ENCODE data around the gene LRCOL1. TPM values are rescaled to one million over a fixed set of nuclear protein-coding genes. Genes with fewer than 3 reads are reported as not detected.

LRCOL1 gene
- total and polyA plus RNA-seq, 2 of the 13 experiments (the other 11 are each of a cell fraction or from before 2014, with no cell fraction given): not detected

- TF ChIP-seq TFDP1 (CRISPR knock-in tag; IDR thresholded peaks at IDR 0.05; ENCODE audit: borderline replicate concordance) (no peak), SIX4 (CRISPR knock-in tag; IDR thresholded peaks at IDR 0.05) (no peak), SNAPC4 (CRISPR knock-in tag; IDR thresholded peaks at IDR 0.05) (no peak), KDM1A (CRISPR knock-in tag; IDR thresholded peaks at IDR 0.05) (no peak), ZNF788 (CRISPR knock-in tag; IDR thresholded peaks at IDR 0.05; ENCODE audit: borderline replicate concordance) (no peak; the same call in 1 of the 2 replicates), DNMT3B (CRISPR knock-in tag; conservative IDR thresholded peaks at IDR 0.05) (no peak), SRSF1 (optimal IDR thresholded peaks at IDR 0.05; ENCODE audit: low read depth, low read length) (no peak), KDM6A (CRISPR knock-in tag; IDR thresholded peaks at IDR 0.05; ENCODE audit: low read depth) (no peak)
- TF ChIP-seq, protein P1, sequence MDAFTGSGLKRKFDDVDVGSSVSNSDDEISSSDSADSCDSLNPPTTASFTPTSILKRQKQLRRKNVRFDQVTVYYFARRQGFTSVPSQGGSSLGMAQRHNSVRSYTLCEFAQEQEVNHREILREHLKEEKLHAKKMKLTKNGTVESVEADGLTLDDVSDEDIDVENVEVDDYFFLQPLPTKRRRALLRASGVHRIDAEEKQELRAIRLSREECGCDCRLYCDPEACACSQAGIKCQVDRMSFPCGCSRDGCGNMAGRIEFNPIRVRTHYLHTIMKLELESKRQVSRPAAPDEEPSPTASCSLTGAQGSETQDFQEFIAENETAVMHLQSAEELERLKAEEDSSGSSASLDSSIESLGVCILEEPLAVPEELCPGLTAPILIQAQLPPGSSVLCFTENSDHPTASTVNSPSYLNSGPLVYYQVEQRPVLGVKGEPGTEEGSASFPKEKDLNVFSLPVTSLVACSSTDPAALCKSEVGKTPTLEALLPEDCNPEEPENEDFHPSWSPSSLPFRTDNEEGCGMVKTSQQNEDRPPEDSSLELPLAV (CRISPR knock-in tag; conservative IDR thresholded peaks at IDR 0.05; ENCODE audit: low read depth): no peak
- TF ChIP-seq, protein P2, sequence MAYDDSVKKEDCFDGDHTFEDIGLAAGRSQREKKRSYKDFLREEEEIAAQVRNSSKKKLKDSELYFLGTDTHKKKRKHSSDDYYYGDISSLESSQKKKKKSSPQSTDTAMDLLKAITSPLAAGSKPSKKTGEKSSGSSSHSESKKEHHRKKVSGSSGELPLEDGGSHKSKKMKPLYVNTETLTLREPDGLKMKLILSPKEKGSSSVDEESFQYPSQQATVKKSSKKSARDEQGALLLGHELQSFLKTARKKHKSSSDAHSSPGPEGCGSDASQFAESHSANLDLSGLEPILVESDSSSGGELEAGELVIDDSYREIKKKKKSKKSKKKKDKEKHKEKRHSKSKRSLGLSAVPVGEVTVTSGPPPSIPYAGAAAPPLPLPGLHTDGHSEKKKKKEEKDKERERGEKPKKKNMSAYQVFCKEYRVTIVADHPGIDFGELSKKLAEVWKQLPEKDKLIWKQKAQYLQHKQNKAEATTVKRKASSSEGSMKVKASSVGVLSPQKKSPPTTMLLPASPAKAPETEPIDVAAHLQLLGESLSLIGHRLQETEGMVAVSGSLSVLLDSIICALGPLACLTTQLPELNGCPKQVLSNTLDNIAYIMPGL (CRISPR knock-in tag; IDR thresholded peaks at IDR 0.05; ENCODE audit: borderline replicate concordance in 1 of 2, low read depth in 1 of 2): peak; percentile 64 to 70; a peak in 2 of 4 replicates
- TF ChIP-seq, protein P3, sequence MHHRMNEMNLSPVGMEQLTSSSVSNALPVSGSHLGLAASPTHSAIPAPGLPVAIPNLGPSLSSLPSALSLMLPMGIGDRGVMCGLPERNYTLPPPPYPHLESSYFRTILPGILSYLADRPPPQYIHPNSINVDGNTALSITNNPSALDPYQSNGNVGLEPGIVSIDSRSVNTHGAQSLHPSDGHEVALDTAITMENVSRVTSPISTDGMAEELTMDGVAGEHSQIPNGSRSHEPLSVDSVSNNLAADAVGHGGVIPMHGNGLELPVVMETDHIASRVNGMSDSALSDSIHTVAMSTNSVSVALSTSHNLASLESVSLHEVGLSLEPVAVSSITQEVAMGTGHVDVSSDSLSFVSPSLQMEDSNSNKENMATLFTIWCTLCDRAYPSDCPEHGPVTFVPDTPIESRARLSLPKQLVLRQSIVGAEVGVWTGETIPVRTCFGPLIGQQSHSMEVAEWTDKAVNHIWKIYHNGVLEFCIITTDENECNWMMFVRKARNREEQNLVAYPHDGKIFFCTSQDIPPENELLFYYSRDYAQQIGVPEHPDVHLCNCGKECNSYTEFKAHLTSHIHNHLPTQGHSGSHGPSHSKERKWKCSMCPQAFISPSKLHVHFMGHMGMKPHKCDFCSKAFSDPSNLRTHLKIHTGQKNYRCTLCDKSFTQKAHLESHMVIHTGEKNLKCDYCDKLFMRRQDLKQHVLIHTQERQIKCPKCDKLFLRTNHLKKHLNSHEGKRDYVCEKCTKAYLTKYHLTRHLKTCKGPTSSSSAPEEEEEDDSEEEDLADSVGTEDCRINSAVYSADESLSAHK (CRISPR knock-in tag; IDR thresholded peaks at IDR 0.05; ENCODE audit: borderline replicate concordance): no peak
- TF ChIP-seq, protein P4, sequence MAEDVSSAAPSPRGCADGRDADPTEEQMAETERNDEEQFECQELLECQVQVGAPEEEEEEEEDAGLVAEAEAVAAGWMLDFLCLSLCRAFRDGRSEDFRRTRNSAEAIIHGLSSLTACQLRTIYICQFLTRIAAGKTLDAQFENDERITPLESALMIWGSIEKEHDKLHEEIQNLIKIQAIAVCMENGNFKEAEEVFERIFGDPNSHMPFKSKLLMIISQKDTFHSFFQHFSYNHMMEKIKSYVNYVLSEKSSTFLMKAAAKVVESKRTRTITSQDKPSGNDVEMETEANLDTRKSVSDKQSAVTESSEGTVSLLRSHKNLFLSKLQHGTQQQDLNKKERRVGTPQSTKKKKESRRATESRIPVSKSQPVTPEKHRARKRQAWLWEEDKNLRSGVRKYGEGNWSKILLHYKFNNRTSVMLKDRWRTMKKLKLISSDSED (CRISPR knock-in tag; IDR thresholded peaks at IDR 0.05): no peak
Observed at GRCh38 chr12:132560614-132561426, 49.6 kb downstream of the LRCOL1 start (continued).

Data from HepG2 (cell line).